H4 (cell line): Measurements from ENCODE around the gene UCKL1. TPM values are rescaled to one million over a fixed set of nuclear protein-coding genes. Genes with fewer than 3 reads are reported as not detected.
A peak's percentile ranks its signal among the peaks of the same experiment; 100 is the strongest.

ENCODE experiments used
- DNase-seq: peaks from one replicate; pipeline ENCODE4 v3.0.0-alpha.2; 2015; ENCODE audit warnings: low spot score
- total RNA-seq: library from RNA; depleted of rRNA; stranded (reverse); fragments of >200 nt; shearing (Covaris generic); gene quantifications from 2 replicates; pipeline ENCODE4 v1.2.3, GENCODE V29; 2014

Gene UCKL1
- total RNA-seq, 1 experiment from 2014 or later: 16.1 TPM

GRCh38 chr20:63958964-63959698, 2.9 kb upstream of the UCKL1 start:
- no peak for DNase-seq

DNA sequence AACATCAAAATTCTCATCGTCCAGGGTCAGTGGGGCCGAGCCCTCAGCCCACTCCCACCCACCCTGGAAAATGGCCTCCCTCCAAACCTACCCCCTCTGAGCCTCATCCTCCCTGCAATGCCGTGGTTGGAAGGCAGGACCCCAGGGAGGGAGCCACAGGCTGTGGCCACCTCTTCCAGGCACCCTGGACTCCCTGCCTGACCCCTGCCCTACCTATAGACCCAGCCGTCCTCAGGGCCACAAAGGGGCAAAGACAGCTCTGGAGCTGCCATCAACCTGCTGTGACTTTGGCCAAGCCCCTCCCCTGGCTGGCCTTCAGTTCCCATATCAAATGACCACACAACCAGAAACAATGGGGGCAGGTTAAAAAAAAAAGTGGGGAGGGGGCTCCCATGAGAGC, 2.3 kb upstream of the UCKL1 start:
- DNase-seq: no peak

- DNase-seq: no peak
Measured at GRCh38 chr20:63957690-63958441, 1.6 kb upstream of the UCKL1 start.

GRCh38 chr20:63957004-63957689, 931 bp upstream of the UCKL1 start:
- peak; percentile 48 for DNase-seq

- no peak for DNase-seq
Measured at GRCh38 chr20:63956664-63957003, 418 bp upstream of the UCKL1 start.

DNA sequence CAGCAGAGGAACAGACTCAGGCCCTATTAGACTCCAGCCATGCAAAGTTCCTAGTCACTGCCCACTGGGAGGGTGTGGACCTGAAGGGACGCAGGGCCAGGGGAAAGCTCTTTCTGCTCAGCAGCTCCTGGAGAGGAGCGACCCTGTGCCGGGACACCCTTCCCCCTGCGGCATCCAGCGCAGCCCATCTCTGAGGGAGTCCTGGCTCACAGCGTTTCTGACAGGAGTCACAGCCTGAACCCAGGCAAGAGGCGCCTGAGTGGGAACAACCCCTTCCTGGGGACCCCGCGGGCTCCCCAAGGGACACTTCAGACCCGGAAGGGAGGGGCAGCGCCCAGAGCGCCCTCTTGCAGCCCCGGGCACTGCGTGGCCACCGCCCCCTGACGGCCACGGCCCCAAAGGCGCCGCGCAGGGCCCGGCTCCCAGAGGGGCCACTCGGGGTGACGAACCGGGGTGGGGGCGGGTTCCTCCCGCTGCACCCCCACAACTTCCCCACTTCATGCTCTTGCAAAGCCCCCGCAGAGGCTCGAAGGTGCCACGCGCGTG, 862 bp downstream of the UCKL1 start:
- no peak for DNase-seq

DNA sequence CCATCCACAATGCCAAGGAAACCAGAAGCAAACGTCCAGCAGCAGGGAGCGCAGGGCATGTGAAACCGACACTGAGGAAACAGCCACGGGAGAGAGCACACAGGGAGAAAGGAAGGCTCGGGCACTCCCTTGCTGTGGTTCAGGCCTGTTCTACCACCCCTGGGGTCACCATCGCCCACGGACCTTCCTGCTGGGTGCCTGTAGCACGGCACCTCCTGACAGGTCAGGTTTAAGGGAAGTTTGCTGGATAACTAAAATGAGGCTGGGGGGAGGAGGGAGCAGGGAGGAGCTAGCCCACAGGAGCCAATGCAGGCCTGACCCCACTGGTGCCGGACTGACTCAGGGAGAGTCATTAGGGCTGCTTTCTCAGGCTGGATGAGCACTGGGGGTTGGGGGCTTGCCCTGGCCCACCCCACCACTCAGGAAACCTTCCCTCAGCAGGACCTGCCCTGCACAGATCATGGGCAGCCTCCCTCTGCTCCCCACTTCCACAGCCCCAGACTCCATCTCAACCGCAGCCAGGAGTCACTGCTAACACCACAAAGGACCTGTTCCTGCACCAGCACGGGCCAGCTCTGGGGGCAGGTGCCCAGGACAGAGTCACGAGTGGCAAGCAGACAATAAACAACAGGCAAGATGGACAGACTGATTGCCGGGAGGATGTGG, 2.3 kb downstream of the UCKL1 start:
- no peak for DNase-seq

- no peak for DNase-seq
Measured at GRCh38 chr20:63952769-63953168, 3.4 kb downstream of the UCKL1 start.

GRCh38 chr20:63952210-63952535, 4.0 kb downstream of the UCKL1 start:
- no peak for DNase-seq

- no peak for DNase-seq
Measured at GRCh38 chr20:63951398-63952209, 4.6 kb downstream of the UCKL1 start.

DNA sequence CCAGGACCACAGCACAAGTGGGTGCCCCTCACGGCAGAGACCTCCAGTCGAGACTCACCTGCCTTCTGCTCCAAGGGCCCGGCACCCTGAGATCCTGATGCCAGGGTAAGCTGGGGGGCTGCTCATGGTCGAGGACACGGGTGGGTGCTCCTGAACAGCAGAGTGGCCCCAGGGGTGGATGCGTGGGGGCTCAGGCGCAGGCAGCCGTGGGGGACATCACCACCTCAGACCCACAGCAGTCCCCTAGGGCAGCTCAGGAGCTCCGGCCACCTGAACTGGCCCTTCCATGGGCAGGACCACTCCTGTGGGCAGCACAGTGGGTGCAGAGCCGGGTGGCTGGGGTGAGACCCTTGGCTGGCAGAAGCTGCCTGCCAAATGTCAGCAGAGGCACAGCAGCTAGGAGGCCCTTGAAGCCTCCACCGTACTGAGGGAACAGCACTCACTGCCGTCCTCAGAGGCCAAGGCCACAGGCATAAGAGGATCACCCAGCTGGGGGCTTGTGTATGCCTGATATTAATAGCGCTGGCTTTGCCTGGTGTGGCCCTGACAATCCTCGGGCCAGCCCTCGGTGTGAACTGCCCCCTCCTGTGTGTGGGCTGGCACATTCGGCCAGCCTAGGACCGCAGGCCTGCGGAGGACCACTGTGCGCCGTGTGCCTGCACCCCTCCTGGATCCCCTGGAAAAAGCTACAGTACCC, 5.4 kb downstream of the UCKL1 start:
- DNase-seq: no peak

- no peak for DNase-seq
Measured at GRCh38 chr20:63947638-63948456, 8.4 kb downstream of the UCKL1 start.

GRCh38 chr20:63946986-63947637, 9.1 kb downstream of the UCKL1 start:
- DNase-seq: no peak

- DNase-seq: no peak
Measured at GRCh38 chr20:63945921-63946920, 10.0 kb downstream of the UCKL1 start.

DNA sequence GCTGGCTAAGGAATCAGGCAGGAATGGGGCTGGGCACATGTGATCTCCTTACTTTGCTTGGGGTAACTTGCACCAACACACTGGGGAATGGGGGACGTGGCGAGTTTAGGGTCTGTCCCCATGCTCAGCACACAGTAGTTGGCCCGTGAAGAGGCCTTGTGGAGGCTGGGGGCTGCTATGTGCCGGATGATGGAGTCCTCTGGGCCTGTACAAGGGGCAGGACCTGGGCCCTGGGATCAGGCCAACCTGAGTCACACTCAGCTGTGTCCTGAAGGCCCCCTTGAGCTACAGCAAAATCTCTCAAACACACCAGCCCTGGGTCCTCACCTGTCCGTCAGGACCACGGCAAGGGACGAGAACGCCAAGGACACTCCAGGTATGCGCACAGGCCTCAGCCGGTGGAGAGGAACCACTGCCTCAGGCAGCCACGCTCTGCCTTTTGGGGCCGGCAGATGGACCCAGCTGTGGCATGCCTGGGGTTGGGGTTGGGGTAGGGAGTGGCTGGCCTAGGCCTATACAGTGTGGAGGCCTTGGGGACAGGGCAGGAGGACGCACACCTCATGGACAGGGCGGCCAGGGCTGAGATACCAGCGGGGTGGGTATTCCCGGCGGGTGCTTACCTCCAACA, 11.1 kb downstream of the UCKL1 start:
- no peak for DNase-seq

- DNase-seq: no peak
Measured at GRCh38 chr20:63944078-63944941, 11.9 kb downstream of the UCKL1 start.

DNA sequence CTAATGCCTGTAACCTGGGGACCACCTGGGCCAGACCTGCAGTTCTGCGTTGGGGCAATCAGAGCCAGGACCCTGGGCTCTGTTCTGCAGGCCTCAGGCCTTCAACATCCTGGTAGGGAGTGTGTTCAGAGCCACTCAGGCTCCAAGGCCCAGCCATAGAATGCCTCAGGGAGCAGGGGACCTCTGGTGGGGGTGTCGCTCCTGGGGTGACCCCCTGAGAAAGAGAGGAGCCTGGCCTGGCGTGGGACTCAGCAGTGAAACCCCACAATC, 12.5 kb downstream of the UCKL1 start:
- DNase-seq: no peak
